HG03039 (cell line): Measurements from ENCODE around the gene GAS7.

ENCODE experiments used
- ATAC-seq: cut with Tn5 transposase; IDR thresholded peaks from one replicate; pipeline ENCODE4 v1.9.1; 2021; ENCODE audit warnings: mild to moderate bottlenecking, moderate library complexity; ENCODE audit not compliant: unreplicated experiment

GAS7 gene

GRCh38 chr17:10055262-10055975, 143.0 kb downstream of the GAS7 start:
- ATAC-seq = no peak

- no peak for ATAC-seq
Measured at GRCh38 chr17:10053782-10054540, 144.4 kb downstream of the GAS7 start.

- peak; percentile 44 for ATAC-seq
Measured at GRCh38 chr17:10052106-10052813, 146.1 kb downstream of the GAS7 start.

GRCh38 chr17:10051112-10051511, 147.3 kb downstream of the GAS7 start:
- ATAC-seq = no peak

GRCh38 chr17:10050597-10051101, 147.8 kb downstream of the GAS7 start:
- peak; percentile 46 for ATAC-seq

- no peak for ATAC-seq
Measured at GRCh38 chr17:10048629-10049350, 149.6 kb downstream of the GAS7 start.

- no peak for ATAC-seq
Measured at GRCh38 chr17:10046786-10047785, 151.3 kb downstream of the GAS7 start.

GRCh38 chr17:10045871-10046658, 152.3 kb downstream of the GAS7 start:
- no peak for ATAC-seq

GRCh38 chr17:10042589-10043244, 155.7 kb downstream of the GAS7 start:
- no peak for ATAC-seq

- ATAC-seq = no peak
Measured at GRCh38 chr17:10041916-10042588, 156.4 kb downstream of the GAS7 start.

GRCh38 chr17:10041287-10041612, 157.2 kb downstream of the GAS7 start:
- no peak for ATAC-seq

GRCh38 chr17:10036511-10037061, 161.8 kb downstream of the GAS7 start:
- no peak for ATAC-seq

GRCh38 chr17:10035885-10036284, 162.5 kb downstream of the GAS7 start:
- no peak for ATAC-seq

GRCh38 chr17:10034719-10035475, 163.5 kb downstream of the GAS7 start:
- no peak for ATAC-seq

- no peak for ATAC-seq
Measured at GRCh38 chr17:10033959-10034358, 164.4 kb downstream of the GAS7 start.

GRCh38 chr17:10033449-10033848, 165.0 kb downstream of the GAS7 start:
- no peak for ATAC-seq
